BLaER1 treated with 17β-estradiol and CSF1 and Interleukin-3, amounts not matched to agents 10 nM and 100 nM (cell line): ENCODE results near the gene ZNF185.

ENCODE experiments used
- H3K27ac ChIP-seq, 11 experiments: shearing (Covaris generic); formaldehyde crosslinking; 2 replicates each; pipeline ENCODE4 v1.8.1; 2022
- H3K27me3 ChIP-seq, 11 experiments: shearing (Covaris generic); formaldehyde crosslinking; 2 replicates each; pipeline ENCODE4 v1.8.1; 2022
- H3K36me3 ChIP-seq, 11 experiments: shearing (Covaris generic); formaldehyde crosslinking; 2 replicates each; pipeline ENCODE4 v1.8.1; 2022
- H3K4me1 ChIP-seq, 10 experiments: shearing (Covaris generic); formaldehyde crosslinking; 2 replicates each; pipeline ENCODE4 v1.8.1; 2022
- H3K4me2 ChIP-seq, 11 experiments: shearing (Covaris generic); formaldehyde crosslinking; 2 replicates each; pipeline ENCODE4 v1.8.1; 2022
- H3K4me3 ChIP-seq, 10 experiments: shearing (Covaris generic); formaldehyde crosslinking; 2 replicates each; pipeline ENCODE4 v1.8.1; 2022
- H3K9ac ChIP-seq, 11 experiments: shearing (Covaris generic); formaldehyde crosslinking; 2 replicates each; pipeline ENCODE4 v1.8.1; 2022
- H3K9me3 ChIP-seq, 11 experiments: shearing (Covaris generic); formaldehyde crosslinking; replicated peaks in 1 of 11; 2 replicates each; pipeline ENCODE4 v1.8.1; 2022
- H4K20me1 ChIP-seq, 11 experiments: shearing (Covaris generic); formaldehyde crosslinking; 2 replicates each; pipeline ENCODE4 v1.8.1; 2022
- Cebpa-rat ChIP-seq, 11 experiments: shearing (Covaris generic); IDR thresholded peaks; 2 replicates each; pipeline ENCODE4 v1.8.1; 2022

Gene ZNF185

GRCh38 chrX:152892499-152892898 lies 5.4 kb upstream of the ZNF185 start:
- H4K20me1 ChIP-seq, result peaks cover 0 to 45% (median 0%) of the 10 kb centered on the region in 11 experiments; a peak in 10 of 22 replicates
- peaks cover 80 to 100% (median 99%) of the 10 kb centered on the region in 11 experiments for H3K27me3 ChIP-seq
- H3K4me2 ChIP-seq, result no peak overlapping the region
- TF ChIP-seq Cebpa-rat (IDR thresholded peaks at IDR 0.05), result no peak
- H3K4me1 ChIP-seq, result peaks cover 17 to 23% (median 22%) of the 10 kb centered on the region in 10 experiments
- H3K9me3 ChIP-seq, result no peaks in the 10 kb centered on the region
- no peak overlapping the region for H3K4me3 ChIP-seq
- no peak overlapping the region for H3K27ac ChIP-seq
- H3K9ac ChIP-seq, result no peak overlapping the region
- H3K36me3 ChIP-seq, result no peaks in the 10 kb centered on the region

GRCh38 chrX:152892999-152893891 lies 4.6 kb upstream of the ZNF185 start:
- H3K4me3 ChIP-seq, result no peak overlapping the region
- H3K9ac ChIP-seq, result no peak overlapping the region
- H3K9me3 ChIP-seq, result no peaks in the 10 kb centered on the region
- H3K27me3 ChIP-seq, result peaks cover 80 to 100% (median 99%) of the 10 kb centered on the region in 11 experiments
- no peak overlapping the region for H3K27ac ChIP-seq
- peaks cover 19 to 26% (median 23%) of the 10 kb centered on the region in 10 experiments for H3K4me1 ChIP-seq
- H3K4me2 ChIP-seq, result no peak overlapping the region
- no peak for TF ChIP-seq Cebpa-rat (IDR thresholded peaks at IDR 0.05)
- no peaks in the 10 kb centered on the region for H3K36me3 ChIP-seq
- H4K20me1 ChIP-seq, result peaks cover 0 to 45% (median 0%) of the 10 kb centered on the region in 11 experiments; a peak in 10 of 22 replicates

GRCh38 chrX:152893980-152894610 lies 3.8 kb upstream of the ZNF185 start:
- no peak overlapping the region for H3K9ac ChIP-seq
- H3K36me3 ChIP-seq, result no peaks in the 10 kb centered on the region
- H3K4me3 ChIP-seq, result no peak overlapping the region
- H3K27me3 ChIP-seq, result peaks cover 80 to 100% (median 99%) of the 10 kb centered on the region in 11 experiments
- no peaks in the 10 kb centered on the region for H3K9me3 ChIP-seq
- peaks cover 21 to 30% (median 23%) of the 10 kb centered on the region in 10 experiments for H3K4me1 ChIP-seq
- no peak overlapping the region for H3K4me2 ChIP-seq
- H4K20me1 ChIP-seq, result peaks cover 0 to 50% (median 3%) of the 10 kb centered on the region in 11 experiments; a peak in 10 of 22 replicates
- no peak overlapping the region for H3K27ac ChIP-seq
- TF ChIP-seq Cebpa-rat (IDR thresholded peaks at IDR 0.05), result no peak

DNA sequence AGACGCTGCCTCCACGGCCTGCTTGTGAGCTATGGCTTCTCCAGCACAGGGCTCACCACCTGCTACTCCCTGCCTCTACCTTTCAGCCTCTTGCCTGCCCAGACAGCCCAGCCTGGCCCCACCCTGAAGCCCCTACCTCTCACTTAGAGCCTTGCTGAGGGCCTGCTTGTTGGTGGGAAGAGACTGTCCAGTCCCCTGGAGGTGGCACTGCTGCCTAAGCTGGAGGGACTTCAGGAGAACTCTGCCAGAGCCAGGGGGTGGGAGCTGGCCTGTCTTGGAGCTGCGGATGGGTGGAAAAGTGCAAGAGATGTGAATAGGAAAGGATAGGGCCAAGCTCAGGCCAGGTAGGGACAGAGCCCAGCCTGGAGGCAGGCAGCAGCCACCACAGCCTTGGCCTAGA lies 2.7 kb upstream of the ZNF185 start:
- no peaks in the 10 kb centered on the region for H3K36me3 ChIP-seq
- no peaks in the 10 kb centered on the region for H3K9me3 ChIP-seq
- peaks cover 0 to 54% (median 9%) of the 10 kb centered on the region in 11 experiments; a peak in 10 of 22 replicates for H4K20me1 ChIP-seq
- no peak overlapping the region for H3K27ac ChIP-seq
- H3K9ac ChIP-seq, result no peak overlapping the region
- peaks cover 80 to 100% (median 99%) of the 10 kb centered on the region in 11 experiments for H3K27me3 ChIP-seq
- TF ChIP-seq Cebpa-rat (IDR thresholded peaks at IDR 0.05), result no peak
- H3K4me1 ChIP-seq, result peaks cover 21 to 30% (median 23%) of the 10 kb centered on the region in 10 experiments
- peak overlapping the region in 9 of 11 experiments; percentile 32 to 74 (median 59); a peak in 11 of 22 replicates for H3K4me2 ChIP-seq
- no peak overlapping the region for H3K4me3 ChIP-seq

DNA sequence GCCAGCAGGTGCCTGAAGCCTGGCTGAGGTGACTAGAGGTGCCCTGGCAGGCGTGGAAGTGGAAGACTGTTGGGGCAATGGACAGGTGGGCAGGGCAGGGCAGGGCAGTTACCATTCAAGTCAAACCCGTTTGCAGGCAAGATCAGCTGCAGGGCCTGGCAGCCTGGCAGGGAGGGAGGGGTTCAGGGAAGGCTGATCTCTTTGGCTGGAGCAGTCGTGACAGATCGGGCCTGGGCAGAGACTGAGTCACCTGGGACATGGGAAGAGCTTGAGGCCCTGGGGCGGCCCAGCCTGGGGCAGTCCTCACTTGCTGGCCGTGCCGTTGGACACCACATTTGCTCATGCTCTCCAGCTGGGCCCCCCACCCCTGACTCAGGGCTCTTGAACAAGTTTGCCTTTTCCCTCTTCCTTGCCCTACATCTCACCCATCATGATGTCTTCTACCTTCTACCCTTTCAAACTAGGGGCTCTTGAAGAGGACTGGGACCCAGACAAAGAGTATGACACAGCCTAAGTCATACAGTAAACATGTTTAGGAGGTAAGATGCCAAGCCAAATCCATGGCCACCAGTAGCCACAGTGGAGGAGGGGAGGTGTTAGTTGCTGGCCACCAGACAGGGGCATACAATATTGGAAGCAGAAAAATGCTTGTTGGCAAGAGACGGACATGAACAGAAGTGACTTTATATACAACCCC lies 2.0 kb upstream of the ZNF185 start:
- Histone ChIP-seq H3K4me2 (peak overlapping the region; percentile 12 to 74 (median 58); a peak in 20 of 22 replicates), H3K4me3 (no peak overlapping the region), H3K27ac (peak overlapping the region in 1 of 11 experiments; percentile 9; a peak in 1 of 22 replicates), H3K36me3 (no peaks in the 10 kb centered on the region), H3K27me3 (peaks cover 79 to 100% (median 99%) of the 10 kb centered on the region in 11 experiments), H3K9me3 (no peaks in the 10 kb centered on the region), H3K4me1 (peaks cover 21 to 30% (median 23%) of the 10 kb centered on the region in 10 experiments), H3K9ac (no peak overlapping the region), H4K20me1 (peaks cover 0 to 54% (median 9%) of the 10 kb centered on the region in 11 experiments; a peak in 10 of 22 replicates)
- TF ChIP-seq Cebpa-rat (IDR thresholded peaks at IDR 0.05), result no peak

- TF ChIP-seq Cebpa-rat (IDR thresholded peaks at IDR 0.05), result no peak
- H3K27ac ChIP-seq, result no peak overlapping the region; a peak in 1 of 22 replicates
- H3K9me3 ChIP-seq, result no peaks in the 10 kb centered on the region
- H3K27me3 ChIP-seq, result peaks cover 78 to 100% (median 99%) of the 10 kb centered on the region in 11 experiments
- H3K36me3 ChIP-seq, result no peaks in the 10 kb centered on the region
- peaks cover 0 to 50% (median 9%) of the 10 kb centered on the region in 11 experiments; a peak in 10 of 22 replicates for H4K20me1 ChIP-seq
- H3K4me3 ChIP-seq, result no peak overlapping the region
- H3K9ac ChIP-seq, result no peak overlapping the region
- peaks cover 21 to 30% (median 23%) of the 10 kb centered on the region in 10 experiments for H3K4me1 ChIP-seq
- peak overlapping the region; percentile 32 to 75 (median 59) for H3K4me2 ChIP-seq
Observed at GRCh38 chrX:152896450-152896849, 1.4 kb upstream of the ZNF185 start.

DNA sequence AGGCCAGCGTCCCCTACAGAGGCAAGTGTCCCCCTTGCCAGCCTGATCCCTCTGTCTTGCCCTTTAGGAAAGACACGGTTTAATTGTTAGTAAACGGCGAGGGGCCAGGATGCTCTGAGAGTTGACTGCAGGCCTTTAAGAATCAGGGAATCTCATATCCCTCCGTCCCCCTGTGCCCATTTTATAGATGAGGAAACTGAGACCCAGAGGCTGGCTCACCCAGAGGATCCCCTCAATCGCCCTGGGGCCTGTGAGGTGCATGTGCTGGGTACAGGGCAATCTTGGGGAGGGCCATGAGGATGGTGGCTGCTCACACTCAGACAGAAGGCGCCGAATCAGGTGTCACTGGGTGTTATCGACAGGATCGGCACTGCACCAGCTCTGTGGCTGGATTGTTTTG lies 575 bp downstream of the ZNF185 start:
- Histone ChIP-seq H3K36me3 (no peaks in the 10 kb centered on the region), H3K4me1 (peaks cover 21 to 30% (median 23%) of the 10 kb centered on the region in 10 experiments), H3K4me2 (peak overlapping the region; percentile 52 to 79 (median 71)), H3K9me3 (no peaks in the 10 kb centered on the region), H3K4me3 (peak overlapping the region in 9 of 10 experiments; percentile 29 to 61 (median 43); a peak in 13 of 20 replicates), H4K20me1 (peaks cover 0 to 30% (median 9%) of the 10 kb centered on the region in 11 experiments; a peak in 10 of 22 replicates), H3K27me3 (peaks cover 70 to 100% (median 99%) of the 10 kb centered on the region in 11 experiments), H3K9ac (peak overlapping the region in 1 of 11 experiments; percentile 57; a peak in 1 of 22 replicates), H3K27ac (no peak overlapping the region)
- no peak for TF ChIP-seq Cebpa-rat (IDR thresholded peaks at IDR 0.05)

DNA sequence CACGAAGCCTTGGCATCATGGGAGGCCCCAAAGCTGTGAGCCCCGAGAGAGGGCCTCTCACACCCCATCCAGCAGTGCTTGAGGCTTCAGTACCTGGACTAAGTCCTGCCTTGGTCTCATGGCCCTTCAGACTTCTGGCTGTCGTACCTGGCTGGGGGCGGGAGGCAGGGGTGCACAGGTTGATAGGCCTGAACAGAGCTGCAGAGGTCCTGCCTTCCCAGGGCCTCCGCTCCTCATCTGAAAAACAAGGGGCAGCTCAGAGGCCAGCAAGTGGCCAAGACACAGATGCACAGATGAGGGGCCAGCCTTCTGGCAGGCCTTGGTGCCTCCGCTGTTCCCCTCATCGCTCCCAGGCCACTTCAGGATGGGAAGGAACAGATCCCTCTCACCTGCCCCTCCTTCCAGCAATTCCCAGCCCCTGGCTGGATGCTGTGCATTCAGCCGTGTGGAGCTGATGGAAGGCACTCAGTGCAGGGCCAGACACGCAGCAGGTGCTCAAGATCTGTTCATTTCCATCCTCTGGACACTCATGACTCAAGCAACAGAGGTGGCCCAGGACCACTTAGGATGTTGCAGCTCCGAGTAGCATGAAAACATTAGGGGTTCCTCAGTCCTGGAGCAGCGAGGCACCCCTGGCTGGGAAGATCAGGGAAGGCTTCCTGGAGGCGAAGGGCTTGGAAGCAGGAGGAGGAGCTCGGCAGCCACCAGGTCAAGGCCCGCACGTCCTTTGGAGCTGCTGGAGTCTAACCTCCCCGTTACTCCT lies 1.4 kb downstream of the ZNF185 start:
- peaks cover 21 to 30% (median 24%) of the 10 kb centered on the region in 10 experiments for H3K4me1 ChIP-seq

More for the DNA sequence above, 1.4 kb downstream of the ZNF185 start:
- Histone ChIP-seq H3K9me3 (no peaks in the 10 kb centered on the region), H3K4me3 (no peak overlapping the region), H3K9ac (no peak overlapping the region), H4K20me1 (peaks cover 0 to 28% (median 9%) of the 10 kb centered on the region in 11 experiments; a peak in 10 of 22 replicates), H3K4me2 (no peak overlapping the region), H3K36me3 (no peaks in the 10 kb centered on the region), H3K27ac (no peak overlapping the region), H3K27me3 (peaks cover 70 to 100% (median 99%) of the 10 kb centered on the region in 11 experiments)
- no peak for TF ChIP-seq Cebpa-rat (IDR thresholded peaks at IDR 0.05)
